Measurements from ENCODE around the gene NAXD. TPM values are rescaled to one million over a fixed set of nuclear protein-coding genes. Genes with fewer than 3 reads are reported as not detected.

Gene NAXD
- total RNA-seq, 4 donors from 2014 or later = 14.5 to 25.2 (median 17.4) TPM

DNA sequence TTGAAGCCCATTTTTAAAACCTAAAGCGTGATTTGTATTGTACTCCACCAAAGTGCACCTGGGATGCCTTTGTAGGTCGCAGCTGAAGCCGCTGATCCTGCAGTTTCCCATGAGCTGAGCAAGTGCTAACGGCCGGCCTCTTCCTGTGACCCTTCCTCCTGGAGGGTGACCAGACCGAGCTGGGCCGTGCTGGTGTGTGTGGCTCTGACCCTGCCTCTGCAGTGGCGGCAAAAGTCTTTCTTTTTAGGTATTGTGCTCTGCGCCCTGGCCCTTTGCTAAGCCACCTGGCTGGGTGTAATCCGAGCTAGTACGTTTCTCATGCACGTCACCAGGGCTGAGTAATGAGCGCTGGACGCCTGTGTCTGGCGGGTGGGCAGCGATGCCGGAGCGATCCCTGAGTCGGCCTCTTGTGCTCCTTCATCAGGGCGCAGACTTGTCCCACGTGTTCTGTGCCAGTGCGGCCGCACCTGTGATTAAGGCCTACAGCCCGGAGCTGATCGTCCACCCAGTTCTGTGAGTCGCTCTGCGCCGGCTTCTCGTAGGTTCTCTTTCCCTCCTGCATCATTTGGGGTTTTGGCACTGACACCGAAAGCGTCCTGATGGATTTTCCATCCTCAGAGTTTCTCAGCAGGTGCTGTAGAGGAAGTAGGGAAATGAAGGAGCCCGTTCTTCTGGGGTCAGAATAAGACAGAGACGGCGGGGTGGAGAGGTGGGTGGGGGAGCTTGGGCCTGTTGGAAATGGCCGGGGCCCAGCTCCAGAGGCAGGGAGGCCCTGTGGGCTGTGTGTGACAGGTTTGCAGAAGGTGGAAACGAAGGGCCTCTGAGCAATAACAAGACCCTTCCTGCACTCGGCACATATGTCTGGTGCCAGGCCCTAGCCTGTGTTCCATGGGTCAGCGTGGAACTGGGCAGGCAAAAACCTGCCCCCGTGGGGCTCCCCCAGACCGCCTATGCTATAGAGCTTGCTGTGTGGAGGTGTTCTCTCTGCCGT is 9.7 kb downstream of the NAXD start:
- no peak for TF ChIP-seq CTCF (IDR thresholded peaks at IDR 0.05)
- TF ChIP-seq POLR2A (IDR thresholded peaks at IDR 0.05) = no peak
- intact Hi-C loops (cut with DNase I) = no loop called here
- H3K9me3 ChIP-seq = no peaks in the 10 kb centered on the region
- H3K36me3 ChIP-seq = peaks cover 6 to 79% (median 16%) of the 10 kb centered on the region in 3 donors
- no peaks in the 10 kb centered on the region for H3K27me3 ChIP-seq
- WGBS, 2 donors = 83 to 90% methylated on average over 16 to 26 of the region's 41 CpGs
- DNase-seq = no peak
- no peak overlapping the region for H3K4me3 ChIP-seq
- H3K27ac ChIP-seq = peak overlapping the region; percentile 15 to 39 (median 26)
- H3K4me1 ChIP-seq = peaks cover 0 to 70% (median 0%) of the 10 kb centered on the region in 3 donors

DNA sequence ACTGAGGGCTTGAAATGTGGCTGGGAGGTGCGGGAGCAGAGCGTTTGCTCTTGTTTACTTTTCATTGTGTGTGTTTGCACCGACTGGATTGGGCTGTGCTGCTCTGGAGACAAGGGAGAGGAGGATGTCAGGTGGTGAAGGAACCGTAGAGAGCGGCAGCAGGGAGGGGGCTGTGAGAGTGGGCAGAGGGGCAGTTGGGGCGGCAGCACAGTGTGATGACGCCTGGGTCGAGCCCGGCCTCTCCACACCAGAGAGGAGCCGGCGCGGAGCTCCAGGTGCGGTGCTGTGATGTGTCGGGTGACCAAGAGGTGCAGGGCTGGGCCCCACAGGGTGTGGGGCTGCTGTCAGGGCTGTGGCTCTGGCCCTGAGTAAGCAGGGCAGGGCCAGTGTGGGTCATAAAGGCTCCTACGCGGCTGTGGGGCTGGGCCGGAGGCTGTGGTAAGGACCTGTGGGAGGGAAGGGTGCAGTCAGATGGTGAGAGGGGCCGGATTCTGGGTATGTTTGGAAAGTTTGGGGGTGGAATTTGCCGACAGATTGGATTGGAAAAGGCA is 10.5 kb downstream of the NAXD start:
- intact Hi-C loops (cut with DNase I) = no loop called here
- TF ChIP-seq POLR2A (IDR thresholded peaks at IDR 0.05) (no peak), CTCF (IDR thresholded peaks at IDR 0.05) (no peak)
- peak overlapping the region; percentile 15 to 39 (median 26) for H3K27ac ChIP-seq
- no peaks in the 10 kb centered on the region for H3K9me3 ChIP-seq
- DNase-seq = no peak
- no peaks in the 10 kb centered on the region for H3K27me3 ChIP-seq
- H3K4me3 ChIP-seq = no peak overlapping the region
- peaks cover 0 to 69% (median 0%) of the 10 kb centered on the region in 3 donors for H3K4me1 ChIP-seq
- H3K36me3 ChIP-seq = peaks cover 6 to 87% (median 16%) of the 10 kb centered on the region in 3 donors
- 73 to 97% methylated on average over 13 of the region's 19 CpGs for WGBS, 2 donors

DNA sequence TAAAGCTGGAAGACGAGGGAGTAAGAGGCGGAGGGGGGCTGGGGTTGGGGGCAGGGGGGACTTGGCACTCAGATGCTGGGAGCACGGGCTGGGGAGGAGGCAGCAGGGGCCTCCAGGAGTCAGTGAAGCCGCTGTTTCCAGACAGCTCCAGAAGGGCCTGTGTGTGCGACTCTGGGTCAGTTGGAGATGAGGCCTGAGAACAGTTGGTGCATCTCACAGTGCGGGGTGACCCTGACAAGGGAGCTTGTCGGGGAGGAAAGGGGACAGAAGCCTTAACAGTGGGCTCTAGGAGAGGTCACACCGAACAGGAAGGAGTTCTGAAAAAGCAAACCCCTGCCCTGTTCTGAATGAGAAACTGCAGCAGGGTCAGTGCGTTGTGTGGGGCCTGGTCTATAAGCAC is 11.2 kb downstream of the NAXD start:
- intact Hi-C loops (cut with DNase I) = no loop called here
- H3K9me3 ChIP-seq = no peaks in the 10 kb centered on the region
- H3K27me3 ChIP-seq = no peaks in the 10 kb centered on the region
- TF ChIP-seq CTCF (IDR thresholded peaks at IDR 0.05) (no peak), POLR2A (IDR thresholded peaks at IDR 0.05) (no peak)
- peaks cover 6 to 94% (median 20%) of the 10 kb centered on the region in 3 donors for H3K36me3 ChIP-seq
- DNase-seq = no peak
- WGBS, 2 donors = 73 to 89% methylated on average over 9 of the region's 9 CpGs
- H3K4me3 ChIP-seq = no peak overlapping the region
- peak overlapping the region in 2 of 4 donors; percentile 15 to 36 for H3K27ac ChIP-seq
- H3K4me1 ChIP-seq = peaks cover 0 to 69% (median 0%) of the 10 kb centered on the region in 3 donors

- DNase-seq = no peak
- Histone ChIP-seq H3K9me3 (no peaks in the 10 kb centered on the region), H3K27ac (no peak overlapping the region), H3K4me3 (no peak overlapping the region), H3K36me3 (peaks cover 6 to 97% (median 21%) of the 10 kb centered on the region in 3 donors), H3K4me1 (peaks cover 0 to 61% (median 0%) of the 10 kb centered on the region in 3 donors), H3K27me3 (no peaks in the 10 kb centered on the region)
- no peak for TF ChIP-seq CTCF (IDR thresholded peaks at IDR 0.05)
- TF ChIP-seq POLR2A (IDR thresholded peaks at IDR 0.05) = no peak
- 64 to 73% methylated on average over 5 of the region's 8 CpGs for WGBS, 2 donors
- intact Hi-C loops (cut with DNase I) = no loop called here
Measured at GRCh38 chr13:110627351-110627750, 12.0 kb downstream of the NAXD start.

Measured in esophagus squamous epithelium (tissue), 5 donors.